ENCODE measurements around the gene G6PC3.

G6PC3 gene

GRCh38 chr17:44121997-44122815 lies 51.7 kb downstream of the G6PC3 start:
- DNase-seq (ENCODE audit: low read depth in 3 of 3, low spot score in 1 of 3) = no peak

GRCh38 chr17:44122816-44123355 lies 52.4 kb downstream of the G6PC3 start:
- DNase-seq (ENCODE audit: low read depth in 3 of 3, low spot score in 1 of 3) = no peak

GRCh38 chr17:44123356-44124117 lies 53.0 kb downstream of the G6PC3 start, which contains the start of gene HDAC5:
TSS of gene HDAC5 (minus strand) at chr17:44123641. CDS start at chr17:44117515, 6,126 bp downstream.
- DNase-seq (ENCODE audit: low read depth in 3 of 3, low spot score in 1 of 3) = peak; percentile 86 to 93 (median 92)

- DNase-seq (ENCODE audit: low read depth in 3 of 3, low spot score in 1 of 3) = no peak
Measured at GRCh38 chr17:44124118-44124438, 53.5 kb downstream of the G6PC3 start.

Measured in stimulated activated CD4-positive, alpha-beta T cell treated with anti-CD3 and anti-CD28 coated beads, TNF-alpha, amount 100 ng/mL, for 1 hour (primary cell).